K562 (cell line): Measurements from ENCODE around the gene TYW1B. TPM values are rescaled to one million over a fixed set of nuclear protein-coding genes. Genes with fewer than 3 reads are reported as not detected.
"Not testable (repeated sequence)": the region's sequence is repeated elsewhere in the genome, so short reads cannot be mapped to it uniquely, and the experiment has no call there.

ENCODE experiments used
- ATAC-seq: fragments of 200-7000 bp; cut with Tn5 transposase; 3 replicates; pipeline ENCODE4 v1.9.1; 2020; ENCODE audit warnings: moderate library complexity
- BruUV-seq: library from RNA; stranded (reverse); fragments of 400-500 nt; replicated peaks from 2 replicates; lab custom pipeline; 2021; lab: Mats Ljungman, UMichigan
- CTCF ChIA-PET: fragments of 300-600 bp; formaldehyde crosslinking; extraction: SDS; loops from one replicate; lab custom pipeline; 2021; ENCODE audit warnings: low intra/inter-chr PET ratio; lab: Yijun Ruan, JAX
- POLR2A ChIA-PET: fragments of 300-600, 350-650 bp; sonication (Branson Sonifier 250); formaldehyde crosslinking; extraction: SDS; loops from one replicate; lab custom pipeline; 2021; ENCODE audit warnings: antibody characterized with exemption, inconsistent platforms; lab: Yijun Ruan, JAX
- DNase-seq, 4 experiments: peaks; one replicate each; pipeline versions ENCODE4 v3.0.0 to v3.0.0-alpha.2; 2011 to 2018; ENCODE audit warnings: low spot score in 3 of 4, mixed read lengths in 3 of 4; ENCODE audit errors: extremely low read depth in 1 of 4
- FAIRE-seq: peaks from 2 replicates; lab custom pipeline; 2011; peaks lifted over from hg19 to GRCh38; lab: Jason Lieb, UNC
- H2AFZ ChIP-seq: 2 replicates; pipeline ENCODE4 v1.6.0; 2011; ENCODE audit warnings: low read depth, low read length, control low read depth, inconsistent platforms
- H3K27ac ChIP-seq: fragments of 200-600 bp; 3 replicates; pipeline ENCODE4 v1.8.0; 2011; ENCODE audit warnings: low read depth, mild to moderate bottlenecking, control low read depth, inconsistent platforms, low read length, moderate library complexity, mixed read lengths; ENCODE audit errors: extremely low read depth
- H3K27me3 ChIP-seq, 2 experiments: fragments of 300-600 bp in 1 of 2; 2 replicates in 1 of 2; 3 replicates in 1 of 2; pipeline versions ENCODE4 v1.6.0 to v1.8.0; 2011; ENCODE audit warnings: inconsistent platforms in 2 of 2, low read length in 2 of 2, mild to moderate bottlenecking in 1 of 2, mixed read lengths in 1 of 2, moderate library complexity in 1 of 2; ENCODE audit not compliant: control insufficient read depth in 2 of 2, insufficient read depth in 2 of 2
- H3K36me3 ChIP-seq: fragments of 300-600 bp; 3 replicates; pipeline ENCODE4 v1.8.0; 2011; ENCODE audit warnings: mild to moderate bottlenecking, low read length, inconsistent platforms; ENCODE audit not compliant: control insufficient read depth, insufficient read depth
- H3K4me1 ChIP-seq, 2 experiments: fragments of 200-600 bp in 1 of 2; replicated peaks in 1 of 2; 2 replicates in 1 of 2; 3 replicates in 1 of 2; pipeline versions ENCODE4 v1.5.1 to v1.8.0; 2011; ENCODE audit warnings: inconsistent platforms in 2 of 2, low read length in 2 of 2, mild to moderate bottlenecking in 1 of 2, mixed read lengths in 1 of 2, moderate library complexity in 1 of 2; ENCODE audit not compliant: control insufficient read depth in 2 of 2, insufficient read depth in 2 of 2
- H3K4me2 ChIP-seq: 2 replicates; pipeline ENCODE4 v1.6.1; 2011; ENCODE audit warnings: low read length, control low read depth, inconsistent platforms, mixed read lengths; ENCODE audit not compliant: insufficient read depth
- H3K4me3 ChIP-seq: fragments of 200-600 bp; sonication (generic), shearing (Covaris generic); 2 replicates; pipeline ENCODE4 v1.5.1; 2016; ENCODE audit warnings: control low read depth, inconsistent platforms
- H3K79me2 ChIP-seq: fragments of 200-600 bp; 3 replicates; pipeline ENCODE4 v1.8.0; 2011; ENCODE audit warnings: low read length, inconsistent platforms; ENCODE audit not compliant: control insufficient read depth, insufficient read depth
- H3K9ac ChIP-seq, 2 experiments: 2 replicates each; pipeline versions ENCODE4 v1.6.0 to v1.6.1; 2011; ENCODE audit warnings: low read depth in 2 of 2, low read length in 2 of 2, control low read depth in 1 of 2, inconsistent platforms in 1 of 2, mild to moderate bottlenecking in 1 of 2, mixed read lengths in 1 of 2; ENCODE audit not compliant: insufficient read depth in 1 of 2
- H3K9me1 ChIP-seq: one replicate; pipeline ENCODE4 v1.6.0; 2011; ENCODE audit warnings: inconsistent platforms, mild to moderate bottlenecking, low read length, moderate library complexity; ENCODE audit not compliant: control insufficient read depth, insufficient read depth
- H3K9me3 ChIP-seq: replicated peaks from 2 replicates; pipeline ENCODE4 v1.5.1; 2011; ENCODE audit warnings: low read depth, low read length, inconsistent platforms; ENCODE audit not compliant: control insufficient read depth, insufficient read depth
- H4K20me1 ChIP-seq: replicated peaks from 2 replicates; pipeline ENCODE4 v1.6.1; 2011; ENCODE audit warnings: low read length, inconsistent platforms, mixed read lengths; ENCODE audit not compliant: control insufficient read depth, insufficient read depth
- WGBS: fragments of 100-300 bp; shearing (Covaris generic); methylation state at CpG from one replicate; pipeline ENCODE4 v1.1.6; 2016; ENCODE audit warnings: low coverage, mixed read lengths; ENCODE audit not compliant: insufficient coverage; ENCODE audit errors: missing lambda C conversion rate; 5-methylcytosine and 5-hydroxymethylcytosine counted together
- in situ Hi-C: fragments of 300-500 bp; cut with MboI; formaldehyde crosslinking; loops from 4 replicates; pipeline ENCODE4 v1.15.0; 2018; ENCODE audit warnings: inconsistent platforms, mixed read lengths
- intact Hi-C: fragments of 100-400 bp; cut with micrococcal nuclease; formaldehyde crosslinking; loops from 2 replicates; pipeline ENCODE4 v1.14.2; 2022
- polyA plus RNA-seq, 8 experiments: library from polyadenylated mRNA; depleted of rRNA in 4 of 8; stranded (reverse) in 5 of 8; unstranded in 3 of 8; fragments of >200 nt; fragmentation: Nextera tagmentation in 2 of 8; fragmentation: Illumina TruSeq in 1 of 8; extraction: Ambion mirVana in 2 of 8; extraction: Trizol in 1 of 8; gene quantifications; 2 replicates each; pipeline versions ENCODE4 v1.2.1 to v1.2.3, GENCODE V29; 2011 to 2014; ENCODE audit warnings: inconsistent platforms in 1 of 8, missing spikeins in 1 of 8
- total RNA-seq, 7 experiments: library from RNA; depleted of rRNA in 6 of 7; stranded (reverse); fragments of >200 nt in 6 of 7; fragmentation: Illumina TruSeq in 2 of 7; extraction: Trizol in 2 of 7; gene quantifications; 2 replicates each; pipeline versions ENCODE4 v1.2.1 to v1.2.3, GENCODE V29; 2011 to 2021; ENCODE audit warnings: low replicate concordance in 1 of 7

TYW1B gene
- total and polyA plus RNA-seq, 9 of the 15 experiments (the other 6 are each of a cell fraction or from before 2014, with no cell fraction given), result 5.8 to 14.7 (median 9.8) TPM

- H3K27me3 ChIP-seq, H3K9me3 ChIP-seq, H3K4me1 ChIP-seq, H4K20me1 ChIP-seq, BruUV-seq, CTCF ChIA-PET, H2AFZ ChIP-seq, H3K4me2 ChIP-seq, H3K79me2 ChIP-seq, in situ Hi-C loops, H3K4me3 ChIP-seq, H3K9ac ChIP-seq, POLR2A ChIA-PET, FAIRE-seq, H3K36me3 ChIP-seq, DNase-seq, ATAC-seq, H3K27ac ChIP-seq, H3K9me1 ChIP-seq, intact Hi-C loops: not testable (repeated sequence)
- 80% methylated on average over 1 of the region's 3 CpGs for WGBS
Measured at GRCh38 chr7:72790698-72791060, 37.3 kb downstream of the TYW1B start.

- H3K9ac ChIP-seq, H3K9me1 ChIP-seq, H2AFZ ChIP-seq, H3K27ac ChIP-seq, H3K9me3 ChIP-seq, H3K4me3 ChIP-seq, POLR2A ChIA-PET, BruUV-seq, DNase-seq, H3K4me1 ChIP-seq, H3K4me2 ChIP-seq, in situ Hi-C loops, H3K79me2 ChIP-seq, ATAC-seq, H4K20me1 ChIP-seq, H3K27me3 ChIP-seq, H3K36me3 ChIP-seq, intact Hi-C loops, CTCF ChIA-PET, FAIRE-seq: not testable (repeated sequence)
- WGBS, result 81% methylated on average over 6 of the region's 6 CpGs
Measured at GRCh38 chr7:72790048-72790697, 37.8 kb downstream of the TYW1B start.
